ENCODE measurements around the gene GPR15LG.

GRCh38 chr10:84155521-84155920, 18.1 kb upstream of the GPR15LG start:
- TF ChIP-seq, protein P1, sequence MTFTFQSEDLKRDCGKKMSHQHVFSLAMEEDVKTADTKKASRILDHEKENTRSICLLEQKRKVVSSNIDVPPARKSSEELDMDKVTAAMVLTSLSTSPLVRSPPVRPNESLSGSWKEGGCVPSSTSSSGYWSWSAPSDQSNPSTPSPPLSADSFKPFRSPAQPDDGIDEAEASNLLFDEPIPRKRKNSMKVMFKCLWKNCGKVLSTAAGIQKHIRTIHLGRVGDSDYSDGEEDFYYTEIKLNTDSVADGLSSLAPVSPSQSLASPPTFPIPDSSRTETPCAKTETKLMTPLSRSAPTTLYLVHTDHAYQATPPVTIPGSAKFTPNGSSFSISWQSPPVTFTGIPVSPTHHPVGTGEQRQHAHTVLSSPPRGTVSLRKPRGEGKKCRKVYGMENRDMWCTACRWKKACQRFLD (tag by site-specific recombination; IDR thresholded peaks at IDR 0.05): no peak
- TF ChIP-seq CTCF (tag by site-specific recombination; IDR thresholded peaks at IDR 0.05) (no peak), ZFP37 (tag by site-specific recombination; IDR thresholded peaks at IDR 0.05) (no peak), ZNF610 (tag by site-specific recombination; IDR thresholded peaks at IDR 0.05; ENCODE audit: borderline replicate concordance) (no peak), ZNF274 (IDR thresholded peaks at IDR 0.05; ENCODE audit: low read length) (no peak), ZNF274 (tag by site-specific recombination; IDR thresholded peaks at IDR 0.05; ENCODE audit: borderline replicate concordance) (no peak), ZNF155 (tag by site-specific recombination; IDR thresholded peaks at IDR 0.05) (no peak), ZNF211 (tag by site-specific recombination; IDR thresholded peaks at IDR 0.05; ENCODE audit: low read depth) (no peak), ZNF530 (tag by site-specific recombination; IDR thresholded peaks at IDR 0.05; ENCODE audit: low read depth) (no peak), ZNF280D (tag by site-specific recombination; IDR thresholded peaks at IDR 0.05) (no peak)
- TF ChIP-seq, protein P2, sequence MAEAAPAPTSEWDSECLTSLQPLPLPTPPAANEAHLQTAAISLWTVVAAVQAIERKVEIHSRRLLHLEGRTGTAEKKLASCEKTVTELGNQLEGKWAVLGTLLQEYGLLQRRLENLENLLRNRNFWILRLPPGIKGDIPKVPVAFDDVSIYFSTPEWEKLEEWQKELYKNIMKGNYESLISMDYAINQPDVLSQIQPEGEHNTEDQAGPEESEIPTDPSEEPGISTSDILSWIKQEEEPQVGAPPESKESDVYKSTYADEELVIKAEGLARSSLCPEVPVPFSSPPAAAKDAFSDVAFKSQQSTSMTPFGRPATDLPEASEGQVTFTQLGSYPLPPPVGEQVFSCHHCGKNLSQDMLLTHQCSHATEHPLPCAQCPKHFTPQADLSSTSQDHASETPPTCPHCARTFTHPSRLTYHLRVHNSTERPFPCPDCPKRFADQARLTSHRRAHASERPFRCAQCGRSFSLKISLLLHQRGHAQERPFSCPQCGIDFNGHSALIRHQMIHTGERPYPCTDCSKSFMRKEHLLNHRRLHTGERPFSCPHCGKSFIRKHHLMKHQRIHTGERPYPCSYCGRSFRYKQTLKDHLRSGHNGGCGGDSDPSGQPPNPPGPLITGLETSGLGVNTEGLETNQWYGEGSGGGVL (tag by site-specific recombination; IDR thresholded peaks at IDR 0.05): no peak
- TF ChIP-seq, protein P3, sequence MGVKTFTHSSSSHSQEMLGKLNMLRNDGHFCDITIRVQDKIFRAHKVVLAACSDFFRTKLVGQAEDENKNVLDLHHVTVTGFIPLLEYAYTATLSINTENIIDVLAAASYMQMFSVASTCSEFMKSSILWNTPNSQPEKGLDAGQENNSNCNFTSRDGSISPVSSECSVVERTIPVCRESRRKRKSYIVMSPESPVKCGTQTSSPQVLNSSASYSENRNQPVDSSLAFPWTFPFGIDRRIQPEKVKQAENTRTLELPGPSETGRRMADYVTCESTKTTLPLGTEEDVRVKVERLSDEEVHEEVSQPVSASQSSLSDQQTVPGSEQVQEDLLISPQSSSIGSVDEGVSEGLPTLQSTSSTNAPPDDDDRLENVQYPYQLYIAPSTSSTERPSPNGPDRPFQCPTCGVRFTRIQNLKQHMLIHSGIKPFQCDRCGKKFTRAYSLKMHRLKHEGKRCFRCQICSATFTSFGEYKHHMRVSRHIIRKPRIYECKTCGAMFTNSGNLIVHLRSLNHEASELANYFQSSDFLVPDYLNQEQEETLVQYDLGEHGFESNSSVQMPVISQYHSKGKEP (tag by site-specific recombination; IDR thresholded peaks at IDR 0.05): no peak
- TF ChIP-seq, protein P4, sequence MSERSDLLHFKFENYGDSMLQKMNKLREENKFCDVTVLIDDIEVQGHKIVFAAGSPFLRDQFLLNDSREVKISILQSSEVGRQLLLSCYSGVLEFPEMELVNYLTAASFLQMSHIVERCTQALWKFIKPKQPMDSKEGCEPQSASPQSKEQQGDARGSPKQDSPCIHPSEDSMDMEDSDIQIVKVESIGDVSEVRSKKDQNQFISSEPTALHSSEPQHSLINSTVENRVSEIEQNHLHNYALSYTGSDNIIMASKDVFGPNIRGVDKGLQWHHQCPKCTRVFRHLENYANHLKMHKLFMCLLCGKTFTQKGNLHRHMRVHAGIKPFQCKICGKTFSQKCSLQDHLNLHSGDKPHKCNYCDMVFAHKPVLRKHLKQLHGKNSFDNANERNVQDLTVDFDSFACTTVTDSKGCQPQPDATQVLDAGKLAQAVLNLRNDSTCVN (tag by site-specific recombination; optimal IDR thresholded peaks at IDR 0.05): no peak

Data from HEK293 (cell line).